ENCODE measurements around the gene RBMS2.

DNA sequence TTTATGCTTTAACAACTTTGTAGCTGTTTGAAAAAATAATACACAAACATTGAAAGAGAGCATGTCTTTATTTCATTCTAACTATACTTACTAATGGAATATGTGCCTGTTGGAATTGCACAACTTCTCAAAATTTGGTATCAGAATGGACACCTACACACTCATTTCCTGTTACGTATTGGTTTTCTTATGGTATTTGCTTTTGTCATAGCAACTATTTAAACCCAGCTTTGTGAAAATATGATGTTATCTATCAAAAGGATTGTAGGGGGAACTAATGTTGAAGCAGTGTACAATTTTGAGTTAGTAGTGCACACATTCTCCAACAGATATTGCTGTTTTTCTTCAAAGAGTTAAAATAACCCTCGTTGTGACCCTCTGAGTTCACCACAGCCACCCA, 52.6 kb downstream of the RBMS2 start:
- no peak for TF ChIP-seq EZH2 (IDR thresholded peaks at IDR 0.05; ENCODE audit: borderline replicate concordance, insufficient read depth, low read depth, low read length, poor library complexity, severe bottlenecking)
- no peak for TF ChIP-seq CTCF (IDR thresholded peaks at IDR 0.05)
